IMR-90 (cell line): ENCODE data around the gene OR51B6. TPM values are rescaled to one million over a fixed set of nuclear protein-coding genes. Genes with fewer than 3 reads are reported as not detected.
"Not testable (repeated sequence)": the region's sequence is repeated elsewhere in the genome, so short reads cannot be mapped to it uniquely, and the experiment has no call there.

Source experiments
- ATAC-seq: fragments of 200-7000 bp; cut with Tn5 transposase; 2 replicates; pipeline ENCODE4 v1.9.1; 2020; ENCODE audit warnings: low read depth, mild to moderate bottlenecking, moderate library complexity
- BruUV-seq: library from RNA; stranded (reverse); fragments of 400-500 nt; replicated peaks from 2 replicates; lab custom pipeline; 2021; lab: Mats Ljungman, UMichigan
- CTCF ChIA-PET: fragments of 300-600 bp; formaldehyde crosslinking; extraction: SDS; loops from one replicate; lab custom pipeline; 2021; ENCODE audit warnings: antibody characterized with exemption; lab: Yijun Ruan, JAX
- POLR2A ChIA-PET: fragments of 300-600 bp; sonication (Branson Sonifier 250); formaldehyde crosslinking; loops from one replicate; lab custom pipeline; 2022; ENCODE audit warnings: antibody characterized with exemption; ENCODE audit not compliant: unreplicated experiment; lab: Charles Lee
- DNase-seq: peaks from one replicate; pipeline ENCODE4 v3.0.0; 2013
- H2AFZ ChIP-seq: replicated peaks from 2 replicates; pipeline ENCODE3; 2013; ENCODE audit warnings: low read length, mild to moderate bottlenecking; ENCODE audit not compliant: poor library complexity
- H2AK5ac ChIP-seq: 2 replicates; pipeline ENCODE4 v1.6.1; 2013; ENCODE audit warnings: low read depth, low read length, inconsistent platforms
- H2AK9ac ChIP-seq: replicated peaks from 2 replicates; pipeline ENCODE3; 2013; ENCODE audit warnings: mild to moderate bottlenecking, low read depth, low read length, moderate library complexity; ENCODE audit not compliant: poor library complexity
- H2BK120ac ChIP-seq: 2 replicates; pipeline ENCODE4 v1.6.1; 2013; ENCODE audit warnings: low read depth, low read length, inconsistent platforms
- H2BK15ac ChIP-seq: 3 replicates; pipeline ENCODE4 v1.6.1; 2013; ENCODE audit warnings: low read depth, low read length, inconsistent platforms
- H2BK20ac ChIP-seq: 2 replicates; pipeline ENCODE4 v1.6.1; 2013; ENCODE audit warnings: low read depth, mild to moderate bottlenecking, inconsistent platforms, low read length, moderate library complexity
- H2BK5ac ChIP-seq: 2 replicates; pipeline ENCODE4 v1.6.1; 2013; ENCODE audit warnings: mild to moderate bottlenecking, low read depth, low read length, inconsistent platforms; ENCODE audit not compliant: poor library complexity, severe bottlenecking
- H3K14ac ChIP-seq: replicated peaks from 2 replicates; pipeline ENCODE4 v1.6.1; 2013; ENCODE audit warnings: low read depth, low read length, inconsistent platforms
- H3K18ac ChIP-seq: 2 replicates; pipeline ENCODE4 v1.6.1; 2013; ENCODE audit warnings: low read depth, low read length, control low read depth
- H3K23ac ChIP-seq: 2 replicates; pipeline ENCODE4 v1.6.1; 2013; ENCODE audit warnings: low read depth, low read length, inconsistent platforms
- H3K27ac ChIP-seq: 2 replicates; pipeline ENCODE4 v1.5.1; 2013; ENCODE audit warnings: mild to moderate bottlenecking, control low read depth, low read length; ENCODE audit not compliant: insufficient read depth
- H3K27me3 ChIP-seq: 2 replicates; pipeline ENCODE4 v1.6.1; 2013; ENCODE audit warnings: low read length; ENCODE audit not compliant: control insufficient read depth, insufficient read depth
- H3K36me3 ChIP-seq: 2 replicates; pipeline ENCODE4 v1.6.1; 2013; ENCODE audit warnings: low read length, mixed read lengths; ENCODE audit not compliant: control insufficient read depth, insufficient read depth
- H3K4ac ChIP-seq: 2 replicates; pipeline ENCODE4 v1.6.1; 2013; ENCODE audit warnings: low read depth, low read length, inconsistent platforms
- H3K4me1 ChIP-seq: 2 replicates; pipeline ENCODE4 v1.6.1; 2013; ENCODE audit warnings: low read length, mixed read lengths; ENCODE audit not compliant: control insufficient read depth, insufficient read depth
- H3K4me2 ChIP-seq: 2 replicates; pipeline ENCODE4 v1.6.1; 2013; ENCODE audit warnings: low read depth, mild to moderate bottlenecking, control low read depth, low read length, moderate library complexity
- H3K4me3 ChIP-seq: 2 replicates; pipeline ENCODE4 v1.5.1; 2013; ENCODE audit warnings: low read depth, mild to moderate bottlenecking, control low read depth, low read length, moderate library complexity; ENCODE audit not compliant: insufficient read depth
- H3K56ac ChIP-seq: 2 replicates; pipeline ENCODE4 v1.6.1; 2013; ENCODE audit warnings: low read length, inconsistent platforms; ENCODE audit not compliant: insufficient read depth; ENCODE audit errors: extremely low read depth
- H3K79me1 ChIP-seq, 2 experiments: 2 replicates each; pipeline ENCODE4 v1.6.1; 2013; ENCODE audit warnings: low read length in 2 of 2, inconsistent platforms in 1 of 2, low read depth in 1 of 2
- H3K9ac ChIP-seq: 2 replicates; pipeline ENCODE4 v1.6.1; 2013; ENCODE audit warnings: low read depth, low read length, control low read depth
- H3K9me1 ChIP-seq: 2 replicates; pipeline ENCODE4 v1.6.1; 2013; ENCODE audit warnings: low read length, inconsistent platforms; ENCODE audit not compliant: insufficient read depth
- H3K9me3 ChIP-seq: 2 replicates; pipeline ENCODE4 v1.6.1; 2013; ENCODE audit warnings: low read length; ENCODE audit not compliant: control insufficient read depth, insufficient read depth
- H4K20me1 ChIP-seq: 2 replicates; pipeline ENCODE4 v1.6.1; 2013; ENCODE audit warnings: low read length, inconsistent platforms; ENCODE audit not compliant: insufficient read depth
- H4K5ac ChIP-seq: 2 replicates; pipeline ENCODE4 v1.6.1; 2013; ENCODE audit warnings: mild to moderate bottlenecking, low read depth, low read length, control low read depth
- H4K8ac ChIP-seq, 2 experiments: 2 replicates each; pipeline ENCODE4 v1.6.1; 2013; ENCODE audit warnings: low read depth in 2 of 2, low read length in 2 of 2, control low read depth in 1 of 2, inconsistent platforms in 1 of 2
- H4K91ac ChIP-seq: 2 replicates; pipeline ENCODE4 v1.6.1; 2013; ENCODE audit warnings: low read depth, low read length, inconsistent platforms; ENCODE audit not compliant: insufficient read depth
- BHLHE40 ChIP-seq: fragments of 150-350 bp; IDR thresholded peaks from 2 replicates; pipeline ENCODE4 v1.6.1; 2016; ENCODE audit warnings: mild to moderate bottlenecking, low read depth, low read length
- CEBPB ChIP-seq: IDR thresholded peaks from 2 replicates; pipeline ENCODE4 v1.6.1; 2012; ENCODE audit warnings: low read depth, low read length, improper control_type of control experiment
- ELK1 ChIP-seq: fragments of 150-350 bp; IDR thresholded peaks from 2 replicates; pipeline ENCODE4 v1.6.1; 2016; ENCODE audit warnings: low read depth, mild to moderate bottlenecking, low read length, moderate library complexity, borderline replicate concordance
- FOS ChIP-seq: fragments of 150-350 bp; IDR thresholded peaks from 2 replicates; pipeline ENCODE4 v1.6.1; 2016; ENCODE audit warnings: low read depth, low read length
- POLR2A ChIP-seq: IDR thresholded peaks from 2 replicates; pipeline ENCODE4 v1.6.1; 2012; ENCODE audit warnings: mild to moderate bottlenecking, low read depth, low read length
- RFX5 ChIP-seq: IDR thresholded peaks from 2 replicates; pipeline ENCODE4 v1.8.0; 2012; ENCODE audit warnings: low read depth, mild to moderate bottlenecking, low read length, moderate library complexity
- SMC3 ChIP-seq: fragments of 150-350 bp; IDR thresholded peaks from 2 replicates; pipeline ENCODE4 v1.6.1; 2016; ENCODE audit warnings: low read depth, mild to moderate bottlenecking, antibody characterized with exemption, low read length, moderate library complexity
- WGBS, 2 experiments: methylation state at CpG; one replicate each; pipeline versions ENCODE4 v1.1.5 to v1.1.7; 2013; ENCODE audit warnings: missing lambda C conversion rate in 2 of 2; ENCODE audit not compliant: insufficient read length in 1 of 2; ENCODE audit errors: extremely low coverage in 2 of 2; 5-methylcytosine and 5-hydroxymethylcytosine counted together
- dilution Hi-C: fragments of 300-500 bp; cut with HindIII; formaldehyde crosslinking; loops from one replicate; pipeline ENCODE4 v1.14.3; 2018; ENCODE audit warnings: low sequenced_read_pairs; ENCODE audit not compliant: unreplicated experiment
- in situ Hi-C: fragments of 300-500 bp; cut with MboI; formaldehyde crosslinking; loops from 3 replicates; pipeline ENCODE4 v1.14.3; 2019; ENCODE audit warnings: low sequenced_read_pairs, inconsistent platforms, mixed read lengths
- intact Hi-C: fragments of 100-400 bp; cut with micrococcal nuclease; formaldehyde crosslinking; loops from 2 replicates; pipeline ENCODE4 v1.10.0; 2022
- polyA plus RNA-seq, 3 experiments: library from polyadenylated mRNA; depleted of rRNA; stranded (reverse); fragments of >200 nt; gene quantifications; 2 replicates each; pipeline ENCODE4 v1.2.3, GENCODE V29; 2012; ENCODE audit warnings: low replicate concordance in 1 of 3
- total RNA-seq: library from RNA; depleted of rRNA; stranded (reverse); fragments of >200 nt; gene quantifications from 2 replicates; pipeline ENCODE4 v1.2.3, GENCODE V29; 2012

Gene OR51B6
- total and polyA plus RNA-seq, 2 of the 4 experiments (the other 2 are of a cell fraction) = not detected

- H4K8ac ChIP-seq = no peak overlapping the region
- H3K9me1 ChIP-seq = no peaks in the 10 kb centered on the region
- H3K56ac ChIP-seq = no peak overlapping the region
- H3K4me1 ChIP-seq = no peaks in the 10 kb centered on the region
- H4K5ac ChIP-seq = no peak overlapping the region
- H2AFZ ChIP-seq = no peak overlapping the region
- no peak overlapping the region for H2AK9ac ChIP-seq
- no peak overlapping the region for H3K27ac ChIP-seq
- BruUV-seq = no TSS peak
- no peak overlapping the region for H3K4ac ChIP-seq
- dilution Hi-C loops (no loop called here), in situ Hi-C loops (no loop called here), intact Hi-C loops (no loop called here)
- no peak overlapping the region for H3K4me2 ChIP-seq
- no peaks in the 10 kb centered on the region for H3K79me1 ChIP-seq
- no peak overlapping the region for H3K9ac ChIP-seq
- no peak overlapping the region for H2BK5ac ChIP-seq
- no peak overlapping the region for H3K14ac ChIP-seq
- ATAC-seq (no peak), DNase-seq (no peak)
- CTCF ChIA-PET = no interaction called here
- no peaks in the 10 kb centered on the region for H3K9me3 ChIP-seq
- POLR2A ChIA-PET = no interaction called here
- TF ChIP-seq POLR2A (no peak), CEBPB (peak; percentile 63), FOS (no peak), BHLHE40 (no peak), RFX5 (no peak), ELK1 (no peak), SMC3 (no peak)
- WGBS, 2 experiments = no CpG with 5 or more reads among the region's 1 CpG
- H2BK20ac ChIP-seq = no peak overlapping the region
- H4K20me1 ChIP-seq = no peaks in the 10 kb centered on the region
- H3K4me3 ChIP-seq = no peak overlapping the region
- H4K91ac ChIP-seq = no peak overlapping the region
- H3K18ac ChIP-seq = no peak overlapping the region
- H3K27me3 ChIP-seq = no peaks in the 10 kb centered on the region
- no peaks in the 10 kb centered on the region for H3K36me3 ChIP-seq
- H2AK5ac ChIP-seq = no peak overlapping the region
- H2BK15ac ChIP-seq = no peak overlapping the region
- H3K23ac ChIP-seq = no peak overlapping the region
- H2BK120ac ChIP-seq = no peak overlapping the region
Observed at GRCh38 chr11:5310423-5310822, 40.9 kb upstream of the OR51B6 start.

- H3K4ac ChIP-seq, DNase-seq, H2BK15ac ChIP-seq, H3K14ac ChIP-seq, H3K36me3 ChIP-seq, H3K4me1 ChIP-seq, H3K18ac ChIP-seq, H4K8ac ChIP-seq, H3K27ac ChIP-seq, BruUV-seq, H4K5ac ChIP-seq, H3K79me1 ChIP-seq, H3K4me3 ChIP-seq, H3K4me2 ChIP-seq, H2BK5ac ChIP-seq, H2AK5ac ChIP-seq, dilution Hi-C loops, H3K9ac ChIP-seq, POLR2A ChIA-PET, H3K23ac ChIP-seq, H3K56ac ChIP-seq, CTCF ChIA-PET, H3K9me1 ChIP-seq, H3K9me3 ChIP-seq, H3K27me3 ChIP-seq, H2BK20ac ChIP-seq, H2BK120ac ChIP-seq, H4K20me1 ChIP-seq, H2AK9ac ChIP-seq, H2AFZ ChIP-seq, in situ Hi-C loops, ATAC-seq, H4K91ac ChIP-seq, intact Hi-C loops: not testable (repeated sequence)
- WGBS, 2 experiments = 86% methylated on average over 1 of the region's 3 CpGs; no CpG with 5 or more reads in 1 of the 2 experiments
Observed at GRCh38 chr11:5313326-5314023, 37.8 kb upstream of the OR51B6 start.
